Large intestine (tissue), 3 donors: ENCODE results near the gene NPEPPS. TPM values are rescaled to one million over a fixed set of nuclear protein-coding genes. Genes with fewer than 3 reads are reported as not detected.

Experiments
- DNase-seq, 2 donors: peaks; one replicate each; pipeline versions ENCODE4 v3.0.0 to v3.0.0-alpha.2; 2013
- H3K27ac ChIP-seq: one replicate; pipeline ENCODE4 v1.5.1; 2013; ENCODE audit warnings: low read length
- H3K27me3 ChIP-seq: 2 replicates; pipeline ENCODE4 v1.6.1; 2013; ENCODE audit warnings: low read length; ENCODE audit not compliant: control insufficient read depth, insufficient read depth
- H3K36me3 ChIP-seq: 2 replicates; pipeline ENCODE4 v1.6.1; 2013; ENCODE audit warnings: low read length; ENCODE audit not compliant: control insufficient read depth, insufficient read depth
- H3K4me1 ChIP-seq: one replicate; pipeline ENCODE4 v1.6.1; 2013; ENCODE audit warnings: low read length; ENCODE audit not compliant: control insufficient read depth, insufficient read depth
- H3K4me3 ChIP-seq: one replicate; pipeline ENCODE4 v1.5.1; 2013; ENCODE audit warnings: low read length
- H3K9me3 ChIP-seq: one replicate; pipeline ENCODE4 v1.6.1; 2013; ENCODE audit warnings: mild to moderate bottlenecking, low read depth, low read length, moderate library complexity; ENCODE audit not compliant: control insufficient read depth
- WGBS: methylation state at CpG from one replicate; pipeline ENCODE4 v1.1.5; 2013; ENCODE audit warnings: low lambda C conversion rate; ENCODE audit not compliant: insufficient coverage; 5-methylcytosine and 5-hydroxymethylcytosine counted together
- polyA plus RNA-seq: library from polyadenylated mRNA; unstranded; fragments of 120-200 nt; gene quantifications from one replicate; pipeline ENCODE4 v1.2.1, GENCODE V29; 2013

Gene NPEPPS
- polyA plus RNA-seq, 1 donor: 111 TPM

DNA sequence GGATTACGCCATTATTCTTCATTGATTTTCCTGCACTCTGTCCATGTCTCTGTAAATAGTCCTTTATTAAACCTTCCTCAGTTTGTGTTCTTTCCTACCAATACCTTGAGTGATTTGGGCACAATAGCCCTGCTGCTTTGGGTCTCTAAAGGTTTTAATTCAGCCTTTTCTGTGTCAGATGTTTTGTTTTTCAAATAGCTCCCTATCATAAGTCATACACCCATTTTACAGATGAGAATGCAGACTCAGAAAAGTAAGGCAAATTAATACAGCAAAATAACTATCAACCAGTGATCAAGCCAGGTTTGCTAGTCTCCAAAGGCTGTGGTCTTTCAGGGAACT is 93.8 kb downstream of the NPEPPS start:
- no CpG with 5 or more reads among the region's 1 CpG for WGBS
- Histone ChIP-seq H3K9me3 (no peaks in the 10 kb centered on the region), H3K27me3 (no peaks in the 10 kb centered on the region), H3K36me3 (peaks cover 27% of the 10 kb centered on the region), H3K4me3 (no peak overlapping the region), H3K4me1 (no peaks in the 10 kb centered on the region), H3K27ac (no peak overlapping the region)
- DNase-seq: no peak

DNA sequence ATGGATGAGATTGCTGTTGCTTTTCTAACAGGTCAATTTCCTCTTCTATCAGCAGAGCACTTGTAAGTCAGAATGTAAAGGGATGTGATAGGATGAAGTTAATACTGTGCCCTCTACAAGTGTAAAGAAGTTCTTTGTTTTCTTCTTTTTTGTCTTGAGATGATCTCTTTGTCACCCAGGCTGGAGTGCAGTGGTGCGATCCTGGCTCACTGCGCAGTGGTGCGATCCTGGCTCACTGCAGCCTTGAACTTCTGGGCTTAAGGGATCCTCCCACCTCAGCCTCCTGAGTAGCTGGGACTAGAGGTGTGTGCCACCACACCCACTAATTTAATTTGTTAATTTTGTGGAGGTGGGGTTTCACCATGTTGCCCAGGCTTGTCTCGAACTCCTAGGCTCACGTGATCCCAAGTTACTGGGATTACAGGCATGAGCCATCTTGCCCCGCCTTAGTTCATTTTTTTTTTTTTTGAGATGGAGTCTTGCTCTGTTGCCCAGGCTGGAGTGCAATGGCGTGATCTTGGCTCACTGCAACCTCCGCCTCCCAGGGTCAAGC is 97.2 kb downstream of the NPEPPS start:
- Histone ChIP-seq H3K9me3 (no peaks in the 10 kb centered on the region), H3K27me3 (no peaks in the 10 kb centered on the region), H3K4me3 (no peak overlapping the region), H3K27ac (no peak overlapping the region), H3K4me1 (no peaks in the 10 kb centered on the region), H3K36me3 (peaks cover 4% of the 10 kb centered on the region)
- DNase-seq: no peak
- WGBS: 100% methylated on average over 1 of the region's 8 CpGs

DNA sequence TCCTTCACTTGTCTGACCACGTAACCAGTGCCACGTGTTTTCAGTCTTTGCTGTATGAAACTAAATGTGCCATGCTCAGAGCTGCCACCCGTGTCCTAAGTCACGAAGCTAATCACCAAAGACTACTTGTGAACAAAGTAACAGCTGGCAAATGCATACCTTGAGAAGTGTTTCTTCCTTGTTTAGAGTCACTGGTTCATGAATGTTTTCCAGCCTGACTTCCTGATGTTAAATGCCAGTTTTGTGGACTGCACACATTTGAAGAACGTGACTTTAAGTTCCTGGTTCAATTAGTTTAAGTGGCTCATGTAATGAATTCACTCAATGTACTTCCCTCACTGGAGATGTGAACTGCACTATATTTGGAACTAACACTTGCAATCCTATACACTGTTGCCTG is 98.9 kb downstream of the NPEPPS start:
- Histone ChIP-seq H3K27me3 (no peaks in the 10 kb centered on the region), H3K4me1 (no peaks in the 10 kb centered on the region), H3K9me3 (no peaks in the 10 kb centered on the region), H3K36me3 (no peaks in the 10 kb centered on the region), H3K4me3 (no peak overlapping the region), H3K27ac (no peak overlapping the region)
- DNase-seq: no peak
- no CpG with 5 or more reads among the region's 5 CpGs for WGBS

GRCh38 chr17:47630614-47631013 is 99.7 kb downstream of the NPEPPS start:
- no peak overlapping the region for H3K27ac ChIP-seq
- no CpG with 5 or more reads among the region's 2 CpGs for WGBS
- H3K4me3 ChIP-seq: no peak overlapping the region
- no peaks in the 10 kb centered on the region for H3K36me3 ChIP-seq
- DNase-seq: no peak
- H3K9me3 ChIP-seq: no peaks in the 10 kb centered on the region
- no peaks in the 10 kb centered on the region for H3K4me1 ChIP-seq
- H3K27me3 ChIP-seq: no peaks in the 10 kb centered on the region

DNA sequence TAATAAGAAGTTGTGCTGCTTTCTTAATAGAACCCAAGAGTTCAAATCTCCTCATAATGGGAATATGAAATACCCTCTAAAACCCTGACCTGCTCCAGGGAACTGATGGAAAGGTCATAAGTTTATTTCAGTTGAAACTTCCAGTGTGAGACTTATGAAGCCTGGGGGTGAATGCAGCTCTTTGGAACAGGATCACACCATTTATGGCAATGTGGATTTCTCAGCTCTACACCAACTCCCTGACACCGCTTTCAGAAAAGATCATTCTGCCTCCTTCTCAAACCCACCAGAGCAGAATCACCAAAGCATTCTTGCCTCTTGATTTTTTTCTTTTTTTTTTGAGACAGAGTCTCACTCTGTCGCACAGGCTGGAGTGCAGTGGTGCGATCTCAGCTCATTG is 102.1 kb downstream of the NPEPPS start:
- no peaks in the 10 kb centered on the region for H3K4me1 ChIP-seq
- H3K9me3 ChIP-seq: no peaks in the 10 kb centered on the region
- H3K4me3 ChIP-seq: no peak overlapping the region
- no peaks in the 10 kb centered on the region for H3K27me3 ChIP-seq
- no CpG with 5 or more reads among the region's 3 CpGs for WGBS
- no peak overlapping the region for H3K27ac ChIP-seq
- peaks cover 4% of the 10 kb centered on the region for H3K36me3 ChIP-seq
- no peak for DNase-seq

DNA sequence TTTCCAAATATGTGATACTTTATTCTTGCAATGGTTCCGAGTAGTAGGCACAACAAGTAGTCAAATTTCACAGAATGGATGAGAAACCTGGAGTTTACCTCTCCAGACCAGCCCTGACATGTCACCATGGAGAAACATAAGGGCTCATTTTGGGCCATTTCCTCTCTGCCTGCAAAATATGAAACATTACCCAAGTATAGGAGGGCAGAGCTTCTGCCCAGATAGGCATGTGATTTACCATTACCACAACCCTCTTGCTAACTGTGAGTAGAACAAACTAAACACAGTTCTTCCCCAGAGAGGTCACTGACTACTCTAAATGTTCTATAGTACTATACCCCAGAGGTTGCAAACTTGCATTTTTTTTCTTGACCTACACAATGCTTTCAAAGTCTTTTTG is 103.1 kb downstream of the NPEPPS start:
- no CpG with 5 or more reads among the region's 1 CpG for WGBS

DNA sequence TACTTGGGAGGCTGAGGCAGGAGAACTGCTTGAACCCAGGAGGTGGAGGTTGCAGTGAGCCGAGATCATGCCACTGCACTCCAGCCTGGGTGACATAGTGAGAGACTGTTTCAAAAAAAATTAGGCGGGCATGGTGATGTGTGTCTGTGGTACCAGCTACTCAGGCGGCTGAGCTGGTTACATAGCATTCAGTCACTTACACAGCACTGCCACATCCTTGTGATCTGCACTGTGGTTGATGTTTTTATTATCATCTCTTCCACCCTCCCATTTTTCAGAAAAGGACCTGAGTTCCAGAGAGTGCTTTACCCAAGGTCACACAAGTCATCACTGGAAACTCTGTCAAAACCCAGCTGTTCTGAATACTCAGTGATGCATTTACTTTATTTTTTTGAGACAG is 104.0 kb downstream of the NPEPPS start:
- Histone ChIP-seq H3K4me1 (no peaks in the 10 kb centered on the region), H3K9me3 (no peaks in the 10 kb centered on the region), H3K36me3 (peaks cover 4% of the 10 kb centered on the region), H3K4me3 (no peak overlapping the region), H3K27me3 (no peaks in the 10 kb centered on the region), H3K27ac (no peak overlapping the region)
- WGBS: no CpG with 5 or more reads among the region's 3 CpGs
- no peak for DNase-seq

More for the DNA sequence above, 103.1 kb downstream of the NPEPPS start:
- Histone ChIP-seq H3K27me3 (no peaks in the 10 kb centered on the region), H3K4me3 (no peak overlapping the region), H3K9me3 (no peaks in the 10 kb centered on the region), H3K4me1 (no peaks in the 10 kb centered on the region), H3K36me3 (peaks cover 4% of the 10 kb centered on the region), H3K27ac (no peak overlapping the region)
- no peak for DNase-seq

GRCh38 chr17:47635734-47636133 is 104.8 kb downstream of the NPEPPS start:
- no CpG with 5 or more reads among the region's 3 CpGs for WGBS
- DNase-seq: no peak
- no peak overlapping the region for H3K27ac ChIP-seq

DNA sequence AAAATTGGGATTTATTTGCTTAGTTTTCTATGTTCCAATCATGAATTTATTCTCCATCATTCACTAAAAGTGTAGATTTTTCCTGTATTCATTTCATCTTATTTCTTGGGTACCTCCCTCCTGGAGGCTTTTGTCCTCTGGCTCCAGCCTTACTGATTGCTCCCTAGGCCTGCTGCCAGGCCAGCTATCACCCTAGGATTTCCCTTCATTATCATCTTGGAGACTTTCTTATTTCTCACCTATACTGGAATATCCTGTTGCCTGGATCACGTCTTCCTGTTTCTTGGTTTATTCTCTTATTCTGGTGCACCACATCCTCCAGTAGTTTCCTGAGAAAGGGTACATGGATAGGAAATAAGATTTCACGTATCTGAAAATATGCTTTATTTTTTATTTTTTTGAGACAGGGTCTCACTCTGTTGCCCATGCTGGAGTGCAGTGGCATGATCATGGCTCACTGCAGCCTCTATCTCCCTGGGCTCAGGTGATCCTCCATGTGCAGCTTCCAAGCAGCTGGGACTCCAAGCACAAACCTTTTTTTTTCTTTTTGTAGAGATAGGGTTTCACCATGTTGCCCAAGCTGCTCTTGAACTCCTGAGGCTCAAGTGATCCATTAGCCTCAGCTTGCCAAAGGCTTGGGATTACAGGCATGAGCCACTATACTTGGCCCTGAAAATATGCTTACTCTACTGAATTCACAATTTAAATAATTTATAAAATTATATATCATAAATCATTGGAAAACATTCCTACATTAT is 105.5 kb downstream of the NPEPPS start:
- DNase-seq: no peak
- no peaks in the 10 kb centered on the region for H3K27me3 ChIP-seq
- 100% methylated on average over 1 of the region's 2 CpGs for WGBS
- H3K27ac ChIP-seq: no peak overlapping the region
- H3K4me1 ChIP-seq: no peaks in the 10 kb centered on the region
- H3K9me3 ChIP-seq: no peaks in the 10 kb centered on the region
- no peak overlapping the region for H3K4me3 ChIP-seq
- peaks cover 4% of the 10 kb centered on the region for H3K36me3 ChIP-seq

More at GRCh38 chr17:47635734-47636133, 104.8 kb downstream of the NPEPPS start:
- Histone ChIP-seq H3K27me3 (no peaks in the 10 kb centered on the region), H3K36me3 (peaks cover 4% of the 10 kb centered on the region), H3K9me3 (no peaks in the 10 kb centered on the region), H3K4me3 (no peak overlapping the region), H3K4me1 (no peaks in the 10 kb centered on the region)

DNA sequence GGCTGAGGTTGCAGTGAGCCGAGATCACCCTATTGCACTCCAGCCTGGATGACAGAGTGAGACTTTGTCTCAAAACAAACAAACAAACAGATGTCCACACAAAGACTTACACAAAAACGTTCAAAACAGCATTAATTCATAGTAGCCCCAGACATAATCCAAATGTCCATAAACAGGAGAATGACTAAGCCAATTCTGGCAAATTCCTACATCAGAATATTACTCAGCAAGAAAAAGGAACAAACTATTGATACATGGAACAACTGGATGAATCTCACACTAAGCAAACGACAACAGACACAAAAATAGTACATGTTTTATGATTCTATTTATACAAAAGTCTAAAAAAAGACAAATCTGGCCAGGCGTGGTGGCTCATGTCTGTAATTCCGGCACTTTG is 108.0 kb downstream of the NPEPPS start:
- Histone ChIP-seq H3K9me3 (no peaks in the 10 kb centered on the region), H3K4me3 (no peak overlapping the region), H3K27ac (no peak overlapping the region), H3K4me1 (no peaks in the 10 kb centered on the region), H3K27me3 (no peaks in the 10 kb centered on the region), H3K36me3 (peaks cover 4% of the 10 kb centered on the region)
- WGBS: no CpG with 5 or more reads among the region's 5 CpGs
- DNase-seq: no peak

GRCh38 chr17:47640076-47640475 is 109.2 kb downstream of the NPEPPS start:
- H3K4me1 ChIP-seq: no peaks in the 10 kb centered on the region
- 100% methylated on average over 1 of the region's 3 CpGs for WGBS
- DNase-seq: no peak
- no peaks in the 10 kb centered on the region for H3K9me3 ChIP-seq
- no peak overlapping the region for H3K4me3 ChIP-seq
- H3K27me3 ChIP-seq: no peaks in the 10 kb centered on the region
- H3K36me3 ChIP-seq: peaks cover 4% of the 10 kb centered on the region
- H3K27ac ChIP-seq: no peak overlapping the region
